ENCODE measurements around the gene MTMR10. TPM values are rescaled to one million over a fixed set of nuclear protein-coding genes. Genes with fewer than 3 reads are reported as not detected.

The MTMR10 gene, protein sequence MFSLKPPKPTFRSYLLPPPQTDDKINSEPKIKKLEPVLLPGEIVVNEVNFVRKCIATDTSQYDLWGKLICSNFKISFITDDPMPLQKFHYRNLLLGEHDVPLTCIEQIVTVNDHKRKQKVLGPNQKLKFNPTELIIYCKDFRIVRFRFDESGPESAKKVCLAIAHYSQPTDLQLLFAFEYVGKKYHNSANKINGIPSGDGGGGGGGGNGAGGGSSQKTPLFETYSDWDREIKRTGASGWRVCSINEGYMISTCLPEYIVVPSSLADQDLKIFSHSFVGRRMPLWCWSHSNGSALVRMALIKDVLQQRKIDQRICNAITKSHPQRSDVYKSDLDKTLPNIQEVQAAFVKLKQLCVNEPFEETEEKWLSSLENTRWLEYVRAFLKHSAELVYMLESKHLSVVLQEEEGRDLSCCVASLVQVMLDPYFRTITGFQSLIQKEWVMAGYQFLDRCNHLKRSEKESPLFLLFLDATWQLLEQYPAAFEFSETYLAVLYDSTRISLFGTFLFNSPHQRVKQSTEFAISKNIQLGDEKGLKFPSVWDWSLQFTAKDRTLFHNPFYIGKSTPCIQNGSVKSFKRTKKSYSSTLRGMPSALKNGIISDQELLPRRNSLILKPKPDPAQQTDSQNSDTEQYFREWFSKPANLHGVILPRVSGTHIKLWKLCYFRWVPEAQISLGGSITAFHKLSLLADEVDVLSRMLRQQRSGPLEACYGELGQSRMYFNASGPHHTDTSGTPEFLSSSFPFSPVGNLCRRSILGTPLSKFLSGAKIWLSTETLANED
- 12.5 to 17.8 TPM (median 15.7 TPM) in 5 replicates for total RNA-seq (2022; extraction: Qiagen RNA extraction)

DNA sequence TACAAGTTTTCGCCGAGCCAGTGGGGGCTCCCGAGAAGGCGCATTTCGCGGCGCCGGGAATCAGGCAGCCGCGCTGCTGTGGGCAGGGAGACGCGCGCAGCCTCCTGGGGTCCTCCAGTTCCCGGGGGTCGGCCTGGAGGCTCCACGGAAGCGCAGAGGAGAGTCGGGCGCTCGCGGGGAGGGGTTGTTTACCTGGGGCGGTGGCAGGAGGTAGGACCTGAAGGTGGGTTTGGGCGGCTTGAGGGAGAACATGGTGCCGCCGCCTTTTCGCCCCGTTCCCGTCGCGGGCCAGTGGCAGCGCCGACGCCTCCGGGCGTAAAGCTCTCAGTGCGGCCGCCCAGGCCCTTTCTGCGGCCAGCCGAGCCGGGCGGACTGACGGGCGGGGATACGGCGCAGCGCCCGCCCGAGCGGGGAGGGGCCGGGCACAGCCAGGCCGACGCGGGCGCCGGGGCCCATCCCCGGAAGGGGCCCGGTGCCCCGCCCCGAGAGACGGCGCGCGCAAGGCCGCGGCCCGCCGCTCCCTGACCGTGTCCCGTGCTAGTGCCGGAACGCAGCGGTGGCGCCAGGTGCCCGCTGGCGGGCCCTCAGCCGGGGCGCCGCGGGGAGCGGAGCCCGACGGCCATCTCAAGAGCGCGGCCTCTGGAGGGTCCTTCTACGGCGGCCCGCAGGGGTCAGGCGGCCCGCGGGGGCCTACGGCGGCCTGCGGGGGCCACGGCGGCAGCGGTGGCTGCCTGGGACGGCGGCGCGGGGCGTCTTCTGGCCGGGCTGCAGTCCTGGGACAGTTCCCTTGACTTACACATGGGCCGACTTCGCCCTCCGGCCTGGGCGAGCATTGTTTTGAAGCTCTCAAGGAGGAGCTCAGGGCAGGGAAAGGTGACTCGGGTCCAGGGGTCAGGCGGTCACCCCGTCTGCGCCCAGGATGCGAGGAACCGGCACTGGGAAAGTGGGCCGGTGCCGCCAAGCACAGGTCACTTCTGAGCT, at the start of gene MTMR10:
Gene MTMR10, minus strand, starts transcription at position 374 of the 981 bp plus-strand sequence. Its CDS starts 122 bp downstream, at position 252.

DNA sequence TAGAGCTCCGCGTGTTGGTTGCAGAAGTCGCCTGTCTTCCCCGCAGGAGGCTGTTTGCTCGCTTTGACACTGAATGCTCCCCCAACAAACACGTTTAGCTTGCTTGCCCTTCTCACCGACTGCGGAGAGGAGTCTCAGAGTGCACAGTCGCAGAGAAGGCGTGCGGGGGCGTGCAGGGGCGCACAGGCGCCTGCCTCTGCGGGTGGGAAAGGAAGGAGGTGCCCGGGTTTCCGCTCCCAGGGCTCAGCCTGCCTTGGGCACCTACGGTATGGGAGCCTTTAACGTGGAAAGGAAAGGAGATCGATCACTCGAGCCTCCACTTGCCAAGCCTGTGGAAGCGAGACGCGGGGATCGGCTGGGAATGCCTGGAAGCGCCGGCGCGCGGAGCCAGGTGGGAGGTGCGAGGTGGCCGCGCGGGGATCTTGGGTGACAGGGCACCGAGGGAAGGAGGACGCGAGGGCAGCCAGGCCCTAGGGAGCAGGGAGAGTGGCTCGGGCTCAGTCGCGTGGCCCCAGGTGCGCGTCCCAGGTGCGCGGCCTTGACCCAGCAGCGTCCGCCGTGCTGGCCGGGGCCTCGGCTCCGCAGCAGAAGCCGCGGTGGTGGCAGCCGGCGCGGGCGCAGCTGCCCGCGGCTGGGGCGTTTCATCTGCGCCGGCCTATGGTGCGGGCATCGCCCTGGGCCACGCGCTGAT, 87.8 kb downstream of the MTMR10 start, which contains the start of gene FAN1:
Gene FAN1, plus strand, starts transcription at position 419 of the 691 bp plus-strand sequence. CDS start 749 bp downstream, outside the sequence.

Other genes with a start within 250 kb of the MTMR10 start
- 9.9 to 12.8 TPM (median 11.3 TPM) in 5 replicates for gene FAN1, start 87.7 kb downstream of the MTMR10 start, total RNA-seq (2022; extraction: Qiagen RNA extraction)
- not detected in 5 replicates for gene TRPM1, start 110.1 kb upstream of the MTMR10 start, total RNA-seq (2022; extraction: Qiagen RNA extraction)

All from A549 treated with Mapracorat at 1 μM for 4 hours (cell line).